SHP77 treated with DMSO at 0.1 percent for 48 hours (cell line): ENCODE measurements around the gene POTEM.
"Not testable (repeated sequence)": the region's sequence is repeated elsewhere in the genome, so short reads cannot be mapped to it uniquely, and the experiment has no call there.

Experiments used
- DNase-seq: peaks from one replicate; lab custom pipeline; 2025; lab: John Stamatoyannopoulos, UW

POTEM gene

DNA sequence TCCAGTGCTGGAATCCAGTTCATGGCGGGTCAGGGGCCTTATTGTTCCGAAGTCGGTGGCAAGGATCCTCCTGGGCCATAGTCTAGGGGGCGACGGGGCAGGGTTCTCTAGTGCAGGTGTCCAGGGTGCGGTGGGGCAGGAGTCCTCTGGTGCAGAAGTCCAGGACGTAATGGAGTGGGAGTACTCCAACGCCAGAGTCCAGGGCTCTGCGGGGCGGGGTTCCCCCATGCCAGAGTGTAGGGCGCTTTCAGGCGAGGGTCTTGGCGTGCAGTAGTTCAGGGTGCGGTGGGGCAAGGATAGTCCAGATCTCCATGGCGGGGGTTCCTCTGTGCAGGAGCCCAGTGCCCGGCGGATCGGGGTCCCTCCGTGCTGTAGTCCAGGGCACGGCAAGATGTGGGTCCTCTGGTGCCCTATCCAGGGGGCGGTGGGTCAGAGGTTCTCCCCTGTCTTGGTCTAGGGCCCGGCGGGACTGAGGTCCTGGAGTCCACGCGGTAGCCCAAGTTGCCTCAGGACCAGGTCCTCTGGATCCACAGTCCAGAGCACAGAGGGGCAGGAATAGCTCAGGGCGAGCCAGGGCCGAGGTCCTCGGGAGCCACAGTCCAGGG lies 70.9 kb downstream of the POTEM start:
- DNase-seq = not testable (repeated sequence)

GRCh38 chr14:19038785-19039184 lies 71.6 kb downstream of the POTEM start:
- DNase-seq = not testable (repeated sequence)

GRCh38 chr14:19043384-19043783 lies 76.2 kb downstream of the POTEM start:
- DNase-seq = not testable (repeated sequence)
